HFFc6 (cell line): ENCODE measurements around the gene SLC11A2. TPM values are rescaled to one million over a fixed set of nuclear protein-coding genes. Genes with fewer than 3 reads are reported as not detected.
"Not testable (repeated sequence)": the region's sequence is repeated elsewhere in the genome, so short reads cannot be mapped to it uniquely, and the experiment has no call there.

Source experiments
- DNase-seq: peaks from one replicate; pipeline ENCODE4 v3.0.0-alpha.2; 2018
- H3K27ac Mint-ChIP-seq: 2 replicates; pipeline ENCODE4 v1.8.0; 2020; ENCODE audit warnings: mild to moderate bottlenecking, mixed read lengths
- H3K27me3 Mint-ChIP-seq: 2 replicates; pipeline ENCODE4 v1.8.0; 2021; ENCODE audit warnings: mild to moderate bottlenecking, moderate library complexity, mixed read lengths; ENCODE audit not compliant: insufficient read depth
- H3K36me3 Mint-ChIP-seq: 2 replicates; pipeline ENCODE4 v1.8.0; 2021; ENCODE audit warnings: low read depth, mixed read lengths
- H3K4me1 Mint-ChIP-seq: 2 replicates; pipeline ENCODE4 v1.8.0; 2020; ENCODE audit warnings: low read depth, mixed read lengths
- H3K4me3 Mint-ChIP-seq: 2 replicates; pipeline ENCODE4 v1.8.0; 2020; ENCODE audit warnings: mild to moderate bottlenecking, moderate library complexity, mixed read lengths
- H3K9me3 Mint-ChIP-seq: 2 replicates; pipeline ENCODE4 v1.8.0; 2020; ENCODE audit warnings: mild to moderate bottlenecking, mixed read lengths
- total RNA-seq, 6 experiments: library from RNA; stranded (reverse); fragmentation: NEBNext Ultra II Directional; extraction: Animal tissue kit (Norgen Biotek cat#: 25700); gene quantifications; 2 replicates in 1 of 6; 3 replicates in 5 of 6; pipeline ENCODE4 v1.2.3, GENCODE V29; 2021
- TF ChIP-seq, protein P1 (sequence below): fragments of 200-600 bp; sonication (generic); IDR thresholded peaks from 2 replicates; pipeline ENCODE4 v1.5.0; 2021; ENCODE audit warnings: antibody characterized with exemption, mild to moderate bottlenecking

The SLC11A2 gene
- total RNA-seq, 6 experiments from 2014 or later = 32.0 to 37.4 (median 34.0) TPM

DNA sequence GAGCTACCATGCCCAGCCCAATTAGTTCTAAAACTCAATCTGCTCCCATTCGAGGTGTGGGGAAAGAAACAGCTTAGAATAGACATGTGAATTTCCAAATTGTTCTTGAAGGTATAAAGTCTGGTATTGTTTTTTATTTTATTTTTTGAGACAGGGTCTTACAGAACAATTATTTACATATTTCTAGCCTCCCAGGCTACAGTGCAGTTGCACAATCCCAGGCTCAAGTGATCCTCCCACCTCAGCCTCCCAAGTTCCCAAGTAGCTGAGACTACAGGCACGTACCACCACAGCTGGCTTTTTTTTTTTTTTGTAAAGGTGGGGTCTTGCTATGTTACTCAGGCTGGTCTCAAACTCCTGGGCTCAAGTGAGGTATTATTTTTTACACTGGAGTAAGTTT, 6.3 kb downstream of the SLC11A2 start:
- TF ChIP-seq, protein P1, sequence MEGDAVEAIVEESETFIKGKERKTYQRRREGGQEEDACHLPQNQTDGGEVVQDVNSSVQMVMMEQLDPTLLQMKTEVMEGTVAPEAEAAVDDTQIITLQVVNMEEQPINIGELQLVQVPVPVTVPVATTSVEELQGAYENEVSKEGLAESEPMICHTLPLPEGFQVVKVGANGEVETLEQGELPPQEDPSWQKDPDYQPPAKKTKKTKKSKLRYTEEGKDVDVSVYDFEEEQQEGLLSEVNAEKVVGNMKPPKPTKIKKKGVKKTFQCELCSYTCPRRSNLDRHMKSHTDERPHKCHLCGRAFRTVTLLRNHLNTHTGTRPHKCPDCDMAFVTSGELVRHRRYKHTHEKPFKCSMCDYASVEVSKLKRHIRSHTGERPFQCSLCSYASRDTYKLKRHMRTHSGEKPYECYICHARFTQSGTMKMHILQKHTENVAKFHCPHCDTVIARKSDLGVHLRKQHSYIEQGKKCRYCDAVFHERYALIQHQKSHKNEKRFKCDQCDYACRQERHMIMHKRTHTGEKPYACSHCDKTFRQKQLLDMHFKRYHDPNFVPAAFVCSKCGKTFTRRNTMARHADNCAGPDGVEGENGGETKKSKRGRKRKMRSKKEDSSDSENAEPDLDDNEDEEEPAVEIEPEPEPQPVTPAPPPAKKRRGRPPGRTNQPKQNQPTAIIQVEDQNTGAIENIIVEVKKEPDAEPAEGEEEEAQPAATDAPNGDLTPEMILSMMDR = no peak
- H3K27me3 Mint-ChIP-seq = no peaks in the 10 kb centered on the region
- no peaks in the 10 kb centered on the region for H3K9me3 Mint-ChIP-seq
- H3K4me1 Mint-ChIP-seq = peaks cover 16% of the 10 kb centered on the region
- H3K36me3 Mint-ChIP-seq = no peaks in the 10 kb centered on the region
- H3K4me3 Mint-ChIP-seq = no peak overlapping the region
- DNase-seq = no peak
- no peak overlapping the region for H3K27ac Mint-ChIP-seq

DNA sequence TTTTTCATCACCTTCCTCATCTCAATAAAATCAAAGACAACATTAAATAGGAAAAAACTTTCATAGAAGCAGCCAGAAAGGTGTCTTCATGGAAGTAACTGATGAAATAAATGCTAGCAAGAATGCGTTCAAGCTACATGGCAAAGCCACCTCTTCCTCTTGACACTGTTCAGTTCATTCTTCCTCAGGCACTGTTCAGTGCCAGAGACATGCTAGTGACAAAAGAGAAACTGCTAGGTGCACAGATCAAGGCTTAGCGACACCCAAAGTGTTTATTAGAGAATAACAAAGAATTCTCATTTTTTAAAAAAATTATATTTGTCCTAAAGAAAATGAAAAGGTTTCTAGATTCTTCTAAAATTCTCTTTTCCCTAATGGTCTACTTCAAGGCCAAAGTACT, 7.2 kb downstream of the SLC11A2 start:
- H3K36me3 Mint-ChIP-seq = no peaks in the 10 kb centered on the region
- TF ChIP-seq, protein P1 = no peak
- H3K4me1 Mint-ChIP-seq = peaks cover 6% of the 10 kb centered on the region
- no peaks in the 10 kb centered on the region for H3K27me3 Mint-ChIP-seq
- no peaks in the 10 kb centered on the region for H3K9me3 Mint-ChIP-seq
- no peak for DNase-seq
- no peak overlapping the region for H3K4me3 Mint-ChIP-seq
- no peak overlapping the region for H3K27ac Mint-ChIP-seq

DNA sequence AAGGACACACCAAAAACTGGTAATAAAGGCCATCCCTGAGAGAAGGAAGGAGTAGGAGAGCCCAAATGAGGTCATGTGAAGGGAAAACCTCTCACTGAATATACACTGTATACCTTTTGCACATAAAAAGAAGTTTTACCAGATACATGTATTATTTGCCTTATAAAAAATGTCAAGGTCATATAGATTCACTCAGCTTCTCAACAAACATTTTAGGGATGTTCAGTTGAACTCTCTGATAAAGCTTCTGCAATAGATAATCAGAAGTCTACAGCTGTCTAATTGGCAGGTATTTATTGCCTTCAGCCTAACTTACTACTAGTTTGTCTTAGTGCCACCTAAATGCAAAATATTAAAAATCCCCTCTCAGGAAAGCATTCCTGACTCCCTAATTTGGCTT, 8.7 kb downstream of the SLC11A2 start:
- no peaks in the 10 kb centered on the region for H3K9me3 Mint-ChIP-seq
- TF ChIP-seq, protein P1 = no peak
- DNase-seq = no peak
- no peaks in the 10 kb centered on the region for H3K36me3 Mint-ChIP-seq
- no peak overlapping the region for H3K27ac Mint-ChIP-seq
- H3K4me1 Mint-ChIP-seq = 0 out of 2 replicates have a peak, but pooled peaks cover 5% of the 10 kb centered on the region
- no peak overlapping the region for H3K4me3 Mint-ChIP-seq
- no peaks in the 10 kb centered on the region for H3K27me3 Mint-ChIP-seq

DNA sequence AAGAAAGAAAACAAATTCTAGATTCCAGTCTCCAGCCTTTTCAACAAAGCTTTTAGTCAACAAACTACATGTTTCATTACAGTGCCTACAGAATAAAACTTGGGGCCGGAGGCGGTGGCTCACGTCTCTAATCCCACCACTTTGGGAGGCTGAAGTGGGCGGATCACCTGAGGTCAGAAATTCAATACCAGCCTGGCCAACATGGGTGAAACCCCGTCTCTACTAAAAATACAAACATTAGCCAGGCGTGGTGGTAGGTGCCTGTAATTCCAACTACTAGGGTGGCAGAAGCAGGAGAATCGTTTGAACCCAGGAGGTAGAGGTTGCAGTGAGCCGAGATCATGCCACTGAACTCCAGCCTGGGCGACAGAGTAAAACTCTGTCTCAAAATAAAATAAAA, 11.7 kb downstream of the SLC11A2 start:
- H3K9me3 Mint-ChIP-seq, H3K27me3 Mint-ChIP-seq, H3K36me3 Mint-ChIP-seq, H3K4me1 Mint-ChIP-seq, H3K4me3 Mint-ChIP-seq, H3K27ac Mint-ChIP-seq, DNase-seq: not testable (repeated sequence)

DNA sequence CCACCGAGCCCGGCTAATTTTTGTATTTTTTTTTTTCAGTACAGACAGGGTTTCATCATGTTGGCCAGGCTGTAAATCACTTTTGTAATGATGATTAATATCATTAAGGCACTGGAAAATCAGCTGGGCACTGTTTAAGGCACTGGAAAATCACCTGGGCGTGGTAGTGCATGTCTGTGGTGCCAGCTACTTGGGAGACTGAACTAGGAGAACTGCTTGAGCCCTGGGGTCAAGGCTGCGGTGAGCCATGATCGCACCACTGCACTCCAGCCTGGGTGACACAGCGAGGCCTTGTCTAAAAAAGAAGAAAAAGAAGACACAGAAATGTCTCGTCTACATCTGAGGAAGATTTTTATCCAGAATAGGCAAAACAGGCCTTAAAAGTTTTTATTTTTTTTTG, 12.7 kb downstream of the SLC11A2 start:
- no peak for DNase-seq
- no peaks in the 10 kb centered on the region for H3K36me3 Mint-ChIP-seq
- no peak overlapping the region for H3K27ac Mint-ChIP-seq
- H3K4me3 Mint-ChIP-seq = no peak overlapping the region
- H3K9me3 Mint-ChIP-seq = no peaks in the 10 kb centered on the region
- H3K4me1 Mint-ChIP-seq = no peaks in the 10 kb centered on the region
- H3K27me3 Mint-ChIP-seq = no peaks in the 10 kb centered on the region
- TF ChIP-seq, protein P1 = no peak

DNA sequence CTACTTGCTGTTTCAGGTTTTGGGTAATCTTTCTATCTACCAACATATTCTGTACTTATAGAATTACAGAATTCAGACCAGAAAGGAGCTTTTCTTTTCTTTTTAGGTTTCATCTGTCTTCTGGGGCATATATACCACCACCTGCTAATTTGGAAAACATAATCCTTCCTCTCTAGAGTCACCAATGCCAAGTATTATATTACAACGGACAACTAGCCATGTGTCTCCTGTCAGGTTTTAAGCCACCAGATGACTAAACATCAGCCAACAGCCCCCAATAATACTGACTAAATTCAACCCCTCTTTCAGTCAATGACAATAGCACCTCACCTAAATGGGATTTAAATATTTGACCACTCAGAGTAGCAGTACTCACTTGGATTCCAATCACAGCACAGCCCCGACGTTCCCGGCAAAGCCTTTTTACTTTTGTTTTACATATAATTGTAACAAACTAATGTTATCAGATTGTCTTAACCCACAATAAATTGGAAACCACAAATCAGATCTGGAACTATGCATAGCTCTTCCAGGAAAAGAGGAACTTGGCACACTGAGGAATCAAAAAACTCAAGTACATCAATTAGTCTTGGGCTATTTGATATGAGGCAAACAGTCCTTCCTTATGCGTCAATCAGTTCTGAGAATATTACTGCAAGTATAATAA, 13.5 kb downstream of the SLC11A2 start:
- Mint-ChIP-seq H3K27me3 (no peaks in the 10 kb centered on the region), H3K36me3 (peaks cover 5% of the 10 kb centered on the region), H3K9me3 (no peaks in the 10 kb centered on the region), H3K4me1 (no peaks in the 10 kb centered on the region), H3K4me3 (no peak overlapping the region), H3K27ac (no peak overlapping the region)
- TF ChIP-seq, protein P1 = no peak
- no peak for DNase-seq
